ENCODE data around the gene LDB3.
A peak's percentile ranks its signal among the peaks of the same experiment; 100 is the strongest.

Gene LDB3

GRCh38 chr10:86706401-86706841, 38.1 kb downstream of the LDB3 start:
- DNase-seq (ENCODE audit: low spot score) = no peak

DNA sequence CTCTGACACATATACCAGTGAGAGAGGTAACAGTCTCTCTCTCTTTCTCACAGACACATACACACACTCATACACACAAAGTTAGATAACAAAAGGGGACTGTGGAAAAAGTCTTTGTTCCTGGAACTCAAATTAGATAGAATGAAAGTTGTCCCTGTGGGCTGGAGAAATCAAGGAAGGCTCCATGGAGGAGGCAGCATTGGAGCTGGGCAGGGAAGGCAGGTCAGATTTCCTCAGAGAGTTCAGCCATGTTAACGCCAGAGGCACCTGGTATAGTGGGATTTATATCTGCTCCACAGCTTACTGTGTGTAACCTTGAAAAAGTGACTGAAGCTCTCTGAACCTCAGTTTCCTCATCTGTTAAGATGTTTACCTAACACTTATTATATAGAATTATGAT, 38.7 kb downstream of the LDB3 start:
- DNase-seq (ENCODE audit: low spot score) = no peak

DNA sequence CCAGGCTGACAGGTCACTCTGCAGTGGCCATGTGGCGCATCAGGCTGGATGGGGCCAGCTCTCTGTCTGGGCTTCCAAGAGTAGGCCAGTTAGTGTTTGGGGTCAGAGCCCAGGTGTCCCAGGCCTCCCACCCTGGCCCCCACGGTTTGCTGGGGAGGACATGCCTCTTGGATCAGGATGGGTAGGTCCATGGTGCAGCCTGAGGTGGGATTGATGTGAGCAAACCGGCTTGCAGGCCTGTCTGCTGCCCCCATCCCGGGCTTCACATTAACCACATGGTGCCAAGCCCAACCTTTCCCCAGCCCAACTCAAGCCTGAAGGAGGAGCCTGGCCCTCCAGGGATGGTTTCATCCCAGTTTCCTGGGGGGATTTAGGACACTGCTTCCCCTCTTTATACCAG, 39.2 kb downstream of the LDB3 start:
- no peak for DNase-seq (ENCODE audit: low spot score)

- DNase-seq (ENCODE audit: low spot score) = no peak
Measured at GRCh38 chr10:86708068-86708782, 39.9 kb downstream of the LDB3 start.

GRCh38 chr10:86708783-86709380, 40.6 kb downstream of the LDB3 start:
- no peak for DNase-seq (ENCODE audit: low spot score)

DNA sequence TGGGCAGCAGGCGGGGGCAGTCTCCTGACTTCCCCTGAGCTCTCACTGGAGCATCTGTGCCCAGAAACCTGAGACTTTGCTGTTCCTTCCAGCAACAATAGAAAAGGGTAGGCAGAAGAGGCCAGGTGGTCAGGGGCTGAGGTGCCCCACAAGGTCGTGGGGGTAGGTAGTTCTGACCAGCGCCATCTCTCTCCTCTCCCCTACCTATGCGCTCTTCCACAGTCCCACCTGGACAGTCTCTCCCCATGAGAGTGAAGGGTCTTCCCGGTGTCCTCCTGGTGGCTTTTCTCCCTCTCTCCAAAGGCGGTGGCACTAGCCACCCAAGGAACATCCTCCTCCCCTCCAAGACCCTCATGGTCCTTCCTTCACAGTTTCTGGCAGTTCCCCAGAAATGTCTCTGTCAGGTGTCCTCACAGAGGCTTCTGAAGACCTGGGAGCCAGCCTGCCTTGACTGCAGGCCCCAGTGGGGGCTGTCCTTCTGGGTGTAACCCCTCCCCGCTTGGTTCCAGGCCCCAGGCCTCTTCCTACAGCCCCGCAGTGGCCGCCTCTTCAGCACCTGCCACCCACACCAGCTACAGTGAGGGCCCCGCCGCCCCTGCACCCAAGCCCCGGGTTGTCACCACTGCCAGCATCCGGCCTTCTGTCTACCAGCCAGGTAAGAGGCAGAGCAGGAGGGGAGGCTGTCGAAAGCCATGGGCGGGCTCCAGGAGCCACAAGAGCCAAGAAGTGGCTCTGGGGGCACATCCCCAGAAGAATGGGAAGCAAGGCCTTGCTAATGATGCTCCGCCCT, 41.3 kb downstream of the LDB3 start:
- no peak for DNase-seq (ENCODE audit: low spot score)

- peak; percentile 99 for DNase-seq (ENCODE audit: low spot score)
Measured at GRCh38 chr10:86710987-86711512, 42.7 kb downstream of the LDB3 start.

DNA sequence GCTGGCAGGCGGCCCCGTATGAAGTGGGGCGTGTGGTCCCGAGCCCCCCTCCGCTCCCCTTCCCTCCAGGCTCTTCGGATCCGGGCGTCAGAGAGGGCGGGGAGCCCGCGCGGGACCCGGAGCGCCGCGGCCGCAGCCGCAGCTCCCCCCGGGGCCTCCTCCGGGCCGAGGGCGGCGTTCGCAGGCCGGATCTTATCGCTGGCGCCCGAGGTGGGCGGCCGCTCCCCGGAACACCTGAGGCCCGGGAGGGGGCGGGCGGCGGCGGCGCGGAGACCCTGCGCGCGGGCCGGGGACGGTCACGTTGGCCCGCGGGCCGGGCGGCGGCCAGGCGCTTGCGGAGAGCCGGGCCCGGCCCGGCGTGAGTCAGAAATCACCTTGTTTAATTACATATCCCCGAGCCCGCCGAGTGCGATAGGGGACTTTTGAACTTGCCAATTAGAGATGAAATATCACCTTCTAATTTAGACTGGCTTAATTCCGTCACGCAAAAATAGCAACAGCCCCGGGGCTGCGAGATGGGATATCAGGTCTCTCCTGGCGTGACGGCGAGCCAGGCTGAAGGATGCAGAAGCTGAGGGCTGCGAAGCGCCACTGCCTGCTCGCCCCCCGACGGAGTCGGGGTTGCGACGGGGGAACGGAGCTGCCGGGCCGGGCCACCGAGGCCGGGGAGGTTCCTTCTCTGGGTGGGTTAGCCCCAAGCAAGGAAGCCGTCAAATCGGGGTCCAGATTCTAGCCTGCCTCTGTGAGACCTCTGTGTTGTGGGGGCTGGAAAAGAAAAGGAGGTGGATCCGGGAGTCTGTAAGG, 43.4 kb downstream of the LDB3 start:
- DNase-seq (ENCODE audit: low spot score) = peak; percentile 83

GRCh38 chr10:86712317-86712707, 44.0 kb downstream of the LDB3 start:
- DNase-seq (ENCODE audit: low spot score) = no peak

DNA sequence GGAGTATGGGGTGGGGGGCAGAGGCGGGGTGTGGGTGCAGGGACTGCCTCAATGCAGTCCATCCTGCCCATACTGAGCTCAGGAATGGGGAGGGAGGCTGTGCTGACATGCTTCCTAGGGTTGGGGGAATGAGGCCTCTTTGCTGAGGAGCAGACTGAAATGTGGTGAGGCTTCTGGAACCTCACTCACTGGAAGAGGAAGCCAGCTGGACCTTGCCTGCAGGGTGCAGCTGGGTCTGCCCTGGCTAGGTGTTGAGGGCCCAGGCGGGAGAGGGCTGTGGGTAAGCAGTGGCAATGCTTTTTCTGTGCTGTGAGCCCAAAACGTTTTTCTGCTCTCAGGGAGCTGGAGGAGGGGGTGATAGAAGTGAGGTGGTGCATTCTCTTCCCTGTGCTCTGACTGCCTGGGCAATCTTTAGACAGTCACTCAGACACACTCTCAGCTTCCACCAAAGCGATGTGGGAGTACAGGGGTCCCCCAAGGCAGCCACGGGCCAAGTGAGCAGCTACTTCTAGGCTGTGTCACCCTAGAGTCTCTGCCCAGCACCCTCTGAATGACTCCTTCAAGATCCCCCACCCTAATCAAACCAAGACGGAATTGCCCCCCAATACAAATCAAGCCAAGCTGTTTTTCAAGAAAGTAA, 47.0 kb downstream of the LDB3 start:
- no peak for DNase-seq (ENCODE audit: low spot score)

DNA sequence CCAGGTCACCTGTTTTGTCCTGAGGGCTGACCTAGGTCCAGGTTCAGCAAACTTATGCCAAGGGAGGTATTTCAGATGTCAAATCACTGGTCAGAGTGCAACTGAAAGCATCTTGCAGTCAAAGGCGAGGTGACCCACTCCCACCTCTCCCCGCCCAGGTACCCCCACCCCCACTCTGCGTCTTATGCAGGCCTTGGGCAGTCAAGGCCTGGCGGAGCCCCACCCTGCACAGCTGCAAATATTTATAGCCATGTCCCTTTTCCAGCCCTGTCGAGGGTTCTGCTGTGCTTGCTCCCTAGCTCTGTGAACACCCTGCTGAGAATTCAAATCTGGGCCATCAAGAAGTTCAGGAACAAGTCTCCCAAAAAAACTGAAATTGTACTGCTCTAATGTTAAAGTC, 47.5 kb downstream of the LDB3 start:
- no peak for DNase-seq (ENCODE audit: low spot score)

- DNase-seq (ENCODE audit: low spot score) = no peak
Measured at GRCh38 chr10:86716466-86716865, 48.2 kb downstream of the LDB3 start.

DNA sequence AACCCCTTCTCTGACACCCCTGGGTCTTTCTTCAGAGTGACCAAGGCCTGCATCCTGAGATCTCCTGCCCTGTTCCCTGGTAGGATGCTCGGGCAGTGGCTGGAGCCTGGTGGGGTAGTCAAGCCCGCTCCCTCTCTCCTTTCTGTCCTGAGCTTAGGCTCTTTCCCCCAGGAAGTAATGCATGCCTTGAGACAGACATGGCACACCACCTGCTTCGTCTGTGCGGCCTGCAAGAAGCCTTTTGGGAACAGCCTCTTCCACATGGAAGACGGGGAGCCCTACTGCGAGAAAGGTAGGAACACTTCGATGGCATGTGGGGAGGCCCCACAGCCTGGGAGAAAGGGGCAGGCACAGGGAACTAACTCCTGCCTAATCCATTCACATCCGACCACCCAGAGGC, 50.2 kb downstream of the LDB3 start:
- DNase-seq (ENCODE audit: low spot score) = no peak

DNA sequence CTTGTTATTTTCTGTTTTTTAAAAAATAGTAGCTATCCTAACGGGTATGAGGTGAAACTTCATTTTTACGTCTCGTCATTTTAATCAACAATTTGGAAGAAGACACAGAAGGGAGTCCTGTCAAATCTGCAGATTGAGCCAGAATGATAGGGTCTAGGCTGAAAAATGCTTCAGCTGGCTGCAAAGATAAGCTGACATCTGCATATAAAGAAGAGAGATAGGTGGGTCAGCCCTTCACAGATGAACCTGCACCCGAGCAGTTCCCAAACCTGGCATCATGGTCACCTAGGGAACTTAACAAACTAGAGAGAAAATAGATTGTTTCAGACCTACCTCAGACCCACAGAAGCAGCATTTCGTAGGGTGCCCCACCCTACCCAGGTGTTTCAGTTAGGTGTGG, 52.9 kb downstream of the LDB3 start:
- no peak for DNase-seq (ENCODE audit: low spot score)

GRCh38 chr10:86723009-86723408, 54.7 kb downstream of the LDB3 start:
- DNase-seq (ENCODE audit: low spot score) = no peak

DNA sequence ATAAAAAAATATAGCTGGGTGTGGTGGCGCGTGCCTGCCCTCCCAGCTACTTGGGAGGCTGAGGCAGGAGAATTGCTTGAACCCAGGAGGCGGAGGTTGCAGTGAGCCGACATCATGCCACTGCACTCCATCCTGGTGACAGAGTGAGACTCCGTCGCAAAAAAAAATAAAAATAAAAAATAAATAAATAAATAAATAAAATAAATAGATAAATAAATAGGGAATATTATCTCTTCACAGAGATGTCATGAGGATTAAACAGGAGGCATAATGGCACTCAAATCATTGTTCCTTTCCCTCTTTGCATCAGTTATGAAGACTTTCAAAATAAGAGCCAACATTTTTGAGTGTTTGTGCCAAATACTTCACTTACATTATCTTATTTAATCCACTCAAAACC, 56.1 kb downstream of the LDB3 start:
- no peak for DNase-seq (ENCODE audit: low spot score)

DNA sequence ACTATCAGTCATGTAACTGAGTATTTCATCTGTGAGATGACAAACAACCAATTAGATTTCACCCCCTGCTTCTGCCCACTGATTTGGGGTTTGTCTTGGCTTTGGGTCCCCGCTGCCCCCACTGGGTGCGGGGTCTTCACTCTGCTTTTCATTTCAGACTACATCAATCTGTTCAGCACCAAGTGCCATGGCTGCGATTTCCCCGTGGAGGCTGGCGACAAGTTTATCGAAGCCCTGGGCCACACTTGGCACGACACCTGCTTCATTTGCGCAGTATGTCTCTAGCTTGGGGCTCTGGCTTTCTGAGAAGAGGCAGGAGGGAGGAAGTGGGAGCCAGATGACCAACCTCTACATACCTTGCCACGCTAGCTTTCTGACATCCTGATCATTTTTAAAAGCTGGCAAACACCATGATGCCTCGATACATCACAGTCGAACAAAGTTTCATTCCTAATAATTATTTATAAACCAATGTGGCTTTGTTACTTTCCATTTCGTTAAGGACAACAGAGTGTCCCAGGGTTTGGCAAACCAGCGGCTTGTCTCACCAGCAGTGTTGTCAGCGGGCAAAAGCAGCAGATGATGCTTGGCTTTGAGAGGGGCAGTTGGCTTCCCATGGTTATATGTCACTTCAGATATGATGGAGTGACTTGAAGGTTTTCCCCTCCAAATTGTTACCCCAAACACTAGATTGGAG, 57.8 kb downstream of the LDB3 start:
- no peak for DNase-seq (ENCODE audit: low spot score)

GRCh38 chr10:86726677-86726999, 58.3 kb downstream of the LDB3 start:
- DNase-seq (ENCODE audit: low spot score) = no peak

DNA sequence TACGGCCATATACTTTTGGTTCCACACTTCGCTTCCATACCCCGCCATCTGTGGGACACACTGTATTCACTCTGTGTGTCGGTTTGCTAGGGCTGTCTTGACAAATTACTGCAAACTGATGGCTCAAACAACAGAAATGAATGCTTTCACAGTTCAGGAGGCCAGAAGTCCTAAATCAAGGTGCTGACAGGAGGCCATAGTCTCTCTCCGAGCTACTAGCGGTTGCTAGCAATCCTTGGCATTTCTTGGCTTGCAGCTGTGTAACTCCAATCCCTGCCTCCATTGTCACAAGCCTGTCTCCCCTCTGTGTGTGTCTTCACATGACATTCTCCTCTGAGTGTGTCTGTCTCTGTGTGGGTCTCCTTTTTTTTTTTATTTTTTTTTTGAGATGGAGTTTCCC, 59.2 kb downstream of the LDB3 start:
- no peak for DNase-seq (ENCODE audit: low spot score)

GRCh38 chr10:86728056-86728455, 59.7 kb downstream of the LDB3 start:
- no peak for DNase-seq (ENCODE audit: low spot score)

GRCh38 chr10:86729677-86730076, 61.4 kb downstream of the LDB3 start:
- DNase-seq (ENCODE audit: low spot score) = no peak

Data from AG20443 (cell line).